Adipocyte (in vitro differentiated cells): ENCODE measurements around the gene BCAS3.
"Not testable (repeated sequence)": the region's sequence is repeated elsewhere in the genome, so short reads cannot be mapped to it uniquely, and the experiment has no call there.

ENCODE experiments used
- DNase-seq: peaks from one replicate; pipeline ENCODE4 v3.0.0-alpha.2; 2015; ENCODE audit warnings: low read depth
- H3K27me3 ChIP-seq: replicated peaks from 2 replicates; pipeline ENCODE4 v1.7.0; 2013; ENCODE audit warnings: mild to moderate bottlenecking, low read length, moderate library complexity; ENCODE audit not compliant: control insufficient read depth, insufficient read depth
- H3K36me3 ChIP-seq: 2 replicates; pipeline ENCODE4 v1.7.0; 2013; ENCODE audit warnings: low read length, mild to moderate bottlenecking, moderate library complexity; ENCODE audit not compliant: control insufficient read depth, insufficient read depth, severe bottlenecking
- H3K4me1 ChIP-seq: 2 replicates; pipeline ENCODE4 v1.7.0; 2013; ENCODE audit warnings: mild to moderate bottlenecking, low read length, moderate library complexity; ENCODE audit not compliant: control insufficient read depth, insufficient read depth
- H3K4me3 ChIP-seq: 2 replicates; pipeline ENCODE4 v1.7.0; 2013; ENCODE audit warnings: mild to moderate bottlenecking, low read length, moderate library complexity
- H3K9ac ChIP-seq: 2 replicates; pipeline ENCODE4 v1.7.0; 2013; ENCODE audit warnings: mild to moderate bottlenecking, low read length, moderate library complexity
- H3K9me3 ChIP-seq: 2 replicates; pipeline ENCODE4 v1.7.0; 2013; ENCODE audit warnings: mild to moderate bottlenecking, low read length, moderate library complexity; ENCODE audit not compliant: control insufficient read depth

Gene BCAS3

DNA sequence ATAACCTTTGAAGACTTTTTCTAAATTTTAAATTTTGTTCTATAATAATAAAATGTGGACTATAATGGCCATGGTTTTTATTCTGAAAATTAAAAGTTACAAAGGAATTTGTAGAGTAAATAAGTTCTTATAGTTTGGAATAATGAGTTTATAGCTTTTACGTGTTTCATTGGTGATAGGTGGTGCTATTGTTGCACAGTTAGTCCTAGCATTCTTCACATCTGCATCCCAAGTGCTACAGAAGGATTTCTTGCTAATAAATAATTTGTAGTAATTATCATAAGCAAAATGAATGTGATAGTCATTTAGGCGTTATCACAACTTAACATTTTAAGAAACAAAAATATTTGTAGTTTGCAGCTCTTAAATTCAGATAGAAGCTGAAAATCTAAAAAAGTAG is 67.9 kb downstream of the BCAS3 start:
- peaks cover 11% of the 10 kb centered on the region for H3K4me1 ChIP-seq
- no peaks in the 10 kb centered on the region for H3K36me3 ChIP-seq
- H3K27me3 ChIP-seq = no peaks in the 10 kb centered on the region
- no peak for DNase-seq
- H3K9ac ChIP-seq = no peak overlapping the region
- H3K9me3 ChIP-seq = peaks cover 6% of the 10 kb centered on the region
- H3K4me3 ChIP-seq = no peak overlapping the region

DNA sequence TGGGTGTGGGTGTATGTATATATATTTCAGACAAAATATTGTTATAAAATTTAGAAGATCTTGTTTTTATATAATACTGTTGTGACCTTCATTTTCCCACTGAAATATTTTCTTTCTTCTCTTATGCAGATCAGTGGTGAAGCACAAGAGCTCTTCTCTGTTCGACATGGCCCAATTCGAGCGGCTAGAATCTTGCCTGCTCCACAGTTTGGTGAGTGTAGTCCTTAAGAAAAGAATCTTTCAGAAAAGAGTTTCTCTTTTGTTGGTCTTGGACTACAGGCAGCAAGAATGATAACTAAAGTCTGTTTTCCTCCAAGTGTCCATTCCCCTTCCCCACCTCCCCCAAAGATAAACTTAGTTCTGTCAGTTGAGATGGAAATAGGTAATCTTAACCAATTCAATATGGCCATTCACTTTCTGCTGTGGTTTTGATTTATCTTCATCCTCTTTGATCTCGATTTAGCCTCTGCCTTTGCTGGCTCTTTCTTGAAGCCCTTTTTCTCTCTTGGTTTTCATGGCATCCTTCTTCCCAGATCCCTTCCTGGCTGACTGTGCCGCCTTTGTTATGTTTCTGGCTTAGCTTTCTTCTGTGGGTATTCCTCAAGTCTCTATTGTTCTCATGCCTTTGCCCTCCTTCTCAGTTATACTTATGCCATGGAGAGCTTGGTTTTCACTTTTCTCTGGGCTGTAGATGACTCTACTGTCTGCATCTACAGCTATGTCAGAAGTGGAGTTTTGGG is 69.6 kb downstream of the BCAS3 start:
- Histone ChIP-seq H3K4me1 (peaks cover 11% of the 10 kb centered on the region), H3K27me3 (no peaks in the 10 kb centered on the region), H3K36me3 (no peaks in the 10 kb centered on the region), H3K4me3 (no peak overlapping the region), H3K9me3 (peaks cover 6% of the 10 kb centered on the region), H3K9ac (no peak overlapping the region)
- no peak for DNase-seq

DNA sequence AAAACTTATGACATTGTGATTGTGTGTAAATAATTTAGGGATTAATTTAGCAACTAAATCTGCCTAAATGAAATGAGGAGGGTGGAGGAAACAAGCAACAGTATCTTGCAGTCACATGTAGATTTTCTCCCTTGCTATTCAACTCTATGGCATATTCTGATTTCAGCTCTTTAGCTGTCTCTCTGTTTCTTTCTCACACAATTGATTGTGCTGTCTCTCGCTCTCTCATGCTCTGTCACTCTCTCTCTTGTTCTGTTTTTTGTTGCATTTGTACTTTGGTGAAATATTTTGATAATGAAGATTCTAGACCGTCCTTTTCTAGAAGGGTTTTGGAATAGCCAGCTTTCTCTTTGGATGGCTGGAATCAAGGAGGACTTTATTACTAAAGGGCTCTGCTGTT is 70.6 kb downstream of the BCAS3 start:
- H3K36me3 ChIP-seq = no peaks in the 10 kb centered on the region

DNA sequence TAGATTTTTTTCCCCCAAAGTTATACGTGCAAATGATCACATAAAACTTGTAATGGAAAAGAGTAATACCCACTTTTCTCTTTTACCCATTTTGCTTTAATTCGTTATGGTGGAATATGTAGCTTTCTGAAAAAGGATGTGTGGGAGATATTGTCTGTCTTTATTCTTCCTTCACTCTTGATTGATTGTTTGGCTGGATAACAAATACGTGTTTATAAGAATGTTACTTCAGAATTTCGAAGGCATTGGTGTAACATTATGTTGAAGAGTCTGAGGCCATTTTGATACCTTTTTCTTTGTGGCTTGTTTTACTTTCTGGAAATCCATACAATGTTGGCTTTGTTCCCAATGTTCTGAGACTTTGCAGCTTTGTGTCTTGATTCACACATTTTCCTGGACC is 71.4 kb downstream of the BCAS3 start:
- no peaks in the 10 kb centered on the region for H3K36me3 ChIP-seq
- H3K9me3 ChIP-seq = peaks cover 6% of the 10 kb centered on the region
- DNase-seq = no peak
- H3K9ac ChIP-seq = no peak overlapping the region
- H3K4me3 ChIP-seq = no peak overlapping the region
- H3K27me3 ChIP-seq = no peaks in the 10 kb centered on the region
- H3K4me1 ChIP-seq = peaks cover 6% of the 10 kb centered on the region

More for the DNA sequence above, 70.6 kb downstream of the BCAS3 start:
- Histone ChIP-seq H3K4me3 (no peak overlapping the region), H3K9me3 (peaks cover 6% of the 10 kb centered on the region), H3K27me3 (no peaks in the 10 kb centered on the region), H3K4me1 (peaks cover 11% of the 10 kb centered on the region), H3K9ac (no peak overlapping the region)
- no peak for DNase-seq

- no peak for DNase-seq
- H3K4me1 ChIP-seq = no peaks in the 10 kb centered on the region
These were observed 72.1 kb downstream of the BCAS3 start for GRCh38 chr17:60749708-60750107.

DNA sequence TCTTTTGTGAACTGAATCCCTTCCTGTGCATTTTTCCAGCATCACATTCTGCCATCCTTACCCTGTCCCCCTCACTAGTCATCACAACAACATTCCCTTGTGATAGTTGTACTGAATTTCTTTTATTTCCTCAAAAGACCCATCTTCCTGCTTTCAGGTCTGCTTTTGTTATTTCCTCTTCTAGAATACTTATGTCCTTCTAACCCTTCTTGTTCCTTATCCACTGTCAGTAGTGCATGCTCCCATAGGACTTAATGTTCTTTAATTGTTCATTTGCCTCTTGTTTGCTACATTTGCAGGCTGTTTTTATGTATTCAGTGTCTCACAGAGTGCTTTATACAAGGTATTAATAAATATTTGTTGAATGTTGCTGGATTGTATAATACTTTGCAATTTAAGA is 73.0 kb downstream of the BCAS3 start:
- Histone ChIP-seq H3K9ac (no peak overlapping the region), H3K36me3 (no peaks in the 10 kb centered on the region), H3K4me3 (no peak overlapping the region), H3K27me3 (no peaks in the 10 kb centered on the region), H3K4me1 (no peaks in the 10 kb centered on the region), H3K9me3 (peaks cover 6% of the 10 kb centered on the region)
- DNase-seq = no peak

More at GRCh38 chr17:60749708-60750107, 72.1 kb downstream of the BCAS3 start:
- peaks cover 6% of the 10 kb centered on the region for H3K9me3 ChIP-seq
- no peak overlapping the region for H3K9ac ChIP-seq
- no peak overlapping the region for H3K4me3 ChIP-seq
- H3K27me3 ChIP-seq = no peaks in the 10 kb centered on the region
- H3K36me3 ChIP-seq = no peaks in the 10 kb centered on the region

DNA sequence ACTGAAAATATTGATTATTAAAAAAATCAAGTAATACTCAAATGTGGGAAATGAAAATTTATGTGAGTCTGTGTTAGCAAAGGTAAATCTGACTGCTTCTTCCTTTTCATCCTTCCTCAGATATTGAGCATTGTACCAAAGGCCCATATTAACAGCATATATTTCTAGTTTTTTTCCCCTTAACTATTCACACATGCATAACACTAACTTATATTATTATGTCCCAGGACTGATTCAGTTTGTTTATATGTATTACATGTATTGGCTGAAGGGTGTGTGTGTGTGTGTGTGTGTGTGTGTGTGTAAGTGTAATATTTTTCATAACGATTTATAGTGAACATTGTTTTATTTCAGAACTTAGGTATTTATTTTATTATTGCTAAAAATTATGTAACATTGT is 74.2 kb downstream of the BCAS3 start:
- no peak for DNase-seq
- H3K9me3 ChIP-seq = peaks cover 6% of the 10 kb centered on the region
- H3K4me3 ChIP-seq = no peak overlapping the region
- no peaks in the 10 kb centered on the region for H3K36me3 ChIP-seq
- H3K27me3 ChIP-seq = no peaks in the 10 kb centered on the region
- no peaks in the 10 kb centered on the region for H3K4me1 ChIP-seq
- no peak overlapping the region for H3K9ac ChIP-seq

DNA sequence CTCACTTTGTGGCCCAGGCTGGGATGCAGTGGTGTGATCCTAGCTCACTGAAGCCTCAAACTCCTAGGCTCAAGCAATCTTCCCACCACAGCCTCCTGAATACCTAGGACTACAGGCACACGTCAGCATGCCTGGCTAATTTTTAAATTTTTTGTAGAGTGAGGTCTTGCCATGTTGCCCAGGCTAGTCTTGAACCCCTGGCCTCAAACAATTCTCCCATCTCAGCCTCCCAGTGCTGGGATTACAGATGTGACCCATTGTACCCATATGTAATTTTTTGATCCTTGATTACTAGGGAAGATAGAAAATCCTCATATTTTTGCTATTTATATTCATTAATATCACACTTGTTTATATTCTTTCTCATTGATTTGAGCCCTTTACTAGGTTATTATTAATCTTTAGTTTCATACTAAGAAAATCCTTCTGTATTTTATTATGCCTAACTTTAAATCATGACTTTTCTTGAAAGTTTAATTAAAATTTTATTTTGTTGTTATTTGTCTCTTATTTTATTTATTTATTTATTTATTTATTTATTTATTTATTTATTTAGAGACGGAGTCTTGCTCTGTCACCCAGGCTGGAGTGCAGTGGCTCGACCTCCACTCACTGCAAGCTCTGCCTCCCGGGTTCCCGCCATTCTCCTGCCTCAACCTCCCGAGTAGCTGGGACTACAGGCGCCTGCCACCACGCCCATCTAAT is 75.4 kb downstream of the BCAS3 start:
- H3K36me3 ChIP-seq = no peaks in the 10 kb centered on the region
- no peak overlapping the region for H3K9ac ChIP-seq
- H3K4me3 ChIP-seq = no peak overlapping the region
- H3K4me1 ChIP-seq = no peaks in the 10 kb centered on the region
- no peaks in the 10 kb centered on the region for H3K27me3 ChIP-seq
- DNase-seq = no peak
- H3K9me3 ChIP-seq = peaks cover 6% of the 10 kb centered on the region

GRCh38 chr17:60754057-60754604 is 76.5 kb downstream of the BCAS3 start:
- no peak overlapping the region for H3K4me3 ChIP-seq
- no peak for DNase-seq

GRCh38 chr17:60756798-60757197 is 79.1 kb downstream of the BCAS3 start:
- not testable (repeated sequence) for H3K4me3 ChIP-seq, H3K9ac ChIP-seq, H3K36me3 ChIP-seq, H3K4me1 ChIP-seq, DNase-seq, H3K27me3 ChIP-seq, H3K9me3 ChIP-seq

More at GRCh38 chr17:60754057-60754604, 76.5 kb downstream of the BCAS3 start:
- no peaks in the 10 kb centered on the region for H3K4me1 ChIP-seq
- no peaks in the 10 kb centered on the region for H3K36me3 ChIP-seq
- no peaks in the 10 kb centered on the region for H3K27me3 ChIP-seq
- no peak overlapping the region for H3K9ac ChIP-seq
- peaks cover 6% of the 10 kb centered on the region for H3K9me3 ChIP-seq

DNA sequence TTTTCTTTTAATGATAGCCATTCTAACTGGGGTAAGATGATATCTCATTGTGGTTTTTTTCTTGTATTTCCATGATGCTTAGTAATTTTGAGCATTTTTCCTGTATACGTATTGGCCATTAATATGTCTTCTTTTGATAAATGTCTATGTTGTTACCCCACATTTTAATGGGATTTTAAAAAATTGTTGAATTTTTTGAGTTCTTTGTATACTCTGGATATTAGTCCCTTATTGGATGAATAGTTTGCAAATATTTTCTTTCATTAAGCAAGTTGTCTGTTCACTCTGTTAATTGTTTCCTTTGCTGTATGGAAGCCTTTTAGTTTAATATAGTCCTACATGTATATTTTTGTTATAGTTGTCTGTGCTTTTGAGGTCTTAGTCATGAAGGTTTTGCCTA is 79.8 kb downstream of the BCAS3 start:
- no peak overlapping the region for H3K9ac ChIP-seq
- H3K4me3 ChIP-seq = no peak overlapping the region
- no peaks in the 10 kb centered on the region for H3K27me3 ChIP-seq
- H3K9me3 ChIP-seq = peaks cover 7% of the 10 kb centered on the region
- H3K4me1 ChIP-seq = no peaks in the 10 kb centered on the region
- DNase-seq = no peak
- H3K36me3 ChIP-seq = peaks cover 6% of the 10 kb centered on the region
